G401.6 (cell line): ENCODE data around the gene PTGER2.

Experiments
- FAIRE-seq: peaks from 2 replicates; lab custom pipeline; 2012; peaks lifted over from hg19 to GRCh38; lab: Jason Lieb, UNC

PTGER2 gene, protein sequence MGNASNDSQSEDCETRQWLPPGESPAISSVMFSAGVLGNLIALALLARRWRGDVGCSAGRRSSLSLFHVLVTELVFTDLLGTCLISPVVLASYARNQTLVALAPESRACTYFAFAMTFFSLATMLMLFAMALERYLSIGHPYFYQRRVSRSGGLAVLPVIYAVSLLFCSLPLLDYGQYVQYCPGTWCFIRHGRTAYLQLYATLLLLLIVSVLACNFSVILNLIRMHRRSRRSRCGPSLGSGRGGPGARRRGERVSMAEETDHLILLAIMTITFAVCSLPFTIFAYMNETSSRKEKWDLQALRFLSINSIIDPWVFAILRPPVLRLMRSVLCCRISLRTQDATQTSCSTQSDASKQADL

DNA sequence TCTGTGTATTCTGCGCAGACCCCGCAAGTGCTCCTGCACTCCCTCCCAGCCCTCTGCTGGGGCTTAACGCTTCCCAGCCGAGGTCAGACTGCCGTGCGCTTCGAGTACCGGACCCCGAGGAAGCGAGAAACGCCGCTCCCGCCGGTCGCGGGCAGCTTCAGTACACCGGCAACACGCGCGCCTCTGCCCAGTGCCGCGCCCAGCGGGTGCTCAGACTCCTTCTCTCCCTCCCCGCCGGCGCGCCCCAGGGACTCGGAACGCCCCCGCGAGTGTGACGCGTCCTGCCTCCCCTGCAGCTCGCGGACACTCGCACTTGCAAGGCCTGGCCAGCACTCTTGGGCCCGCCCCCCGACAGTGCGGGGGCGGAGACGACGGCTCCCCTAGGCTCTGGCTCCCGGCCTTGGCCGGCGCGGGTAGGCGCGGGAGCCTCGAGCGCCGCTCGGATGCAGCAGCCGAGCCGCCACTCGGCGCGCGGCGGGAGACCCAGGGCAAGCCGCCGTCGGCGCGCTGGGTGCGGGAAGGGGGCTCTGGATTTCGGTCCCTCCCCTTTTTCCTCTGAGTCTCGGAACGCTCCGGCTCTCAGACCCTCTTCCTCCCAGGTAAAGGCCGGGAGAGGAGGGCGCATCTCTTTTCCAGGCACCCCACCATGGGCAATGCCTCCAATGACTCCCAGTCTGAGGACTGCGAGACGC is at the start of gene PTGER2:
TSS of gene PTGER2 (plus strand) at position 410 of the 692 bp plus-strand sequence. CDS start at position 647, 237 bp downstream.
- FAIRE-seq: no peak

DNA sequence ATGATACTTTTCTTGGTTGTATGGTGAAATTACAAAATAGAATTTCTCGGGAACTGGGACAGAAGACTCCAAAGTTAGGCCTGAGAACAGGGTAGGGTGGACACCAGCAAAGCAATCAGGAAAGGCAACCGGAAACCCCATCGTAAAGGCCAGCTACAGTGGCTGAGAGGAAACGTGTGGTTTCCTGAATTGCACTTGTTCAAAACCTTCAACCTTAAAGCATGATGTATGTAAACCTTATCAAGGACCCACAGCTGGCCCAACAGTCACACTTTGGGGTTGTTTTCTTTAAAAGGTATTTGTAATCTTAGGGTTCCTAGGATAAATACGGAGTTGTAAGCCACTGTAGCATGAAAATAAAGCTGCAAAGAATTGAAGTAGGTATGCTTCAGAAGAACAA is 48.9 kb upstream of the PTGER2 start:
- no peak for FAIRE-seq

DNA sequence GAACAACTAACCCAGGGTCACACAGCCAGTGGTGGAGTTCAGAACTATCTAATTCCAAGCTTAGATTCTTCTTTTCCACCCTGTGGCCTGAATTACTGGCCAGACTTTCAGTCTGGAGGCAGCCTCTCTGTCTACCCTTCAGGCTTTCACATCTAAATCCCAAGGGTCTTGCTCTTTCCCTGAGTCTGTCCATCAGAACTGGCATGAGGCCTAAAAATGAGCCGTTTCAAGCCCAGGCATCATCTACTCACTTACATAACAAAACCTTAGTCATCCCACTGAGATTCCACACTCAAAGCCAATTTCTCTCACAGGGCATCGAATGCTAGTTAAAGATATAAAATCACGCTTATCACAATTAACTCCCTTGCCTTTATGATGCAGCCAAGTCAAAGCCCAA is 47.9 kb upstream of the PTGER2 start:
- no peak for FAIRE-seq

DNA sequence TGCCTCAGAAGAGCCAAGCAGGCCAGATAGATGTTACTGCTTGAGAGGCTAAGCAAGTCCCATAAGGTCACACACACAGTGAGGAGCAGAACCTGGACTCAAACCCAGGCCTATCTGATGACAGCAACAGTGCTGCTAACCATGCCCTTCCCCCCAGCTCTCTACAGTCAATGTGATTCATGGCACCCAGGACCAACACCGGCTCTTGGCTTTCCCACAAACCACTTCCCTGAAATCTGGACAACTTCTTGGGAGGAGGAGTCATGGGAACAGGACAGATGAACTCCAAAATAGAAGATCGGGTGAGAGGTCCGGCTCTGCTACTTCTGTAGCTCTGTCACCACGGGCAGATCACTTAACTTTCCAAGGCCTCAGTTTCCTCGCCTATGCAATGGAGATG is 47.3 kb upstream of the PTGER2 start:
- FAIRE-seq: no peak

DNA sequence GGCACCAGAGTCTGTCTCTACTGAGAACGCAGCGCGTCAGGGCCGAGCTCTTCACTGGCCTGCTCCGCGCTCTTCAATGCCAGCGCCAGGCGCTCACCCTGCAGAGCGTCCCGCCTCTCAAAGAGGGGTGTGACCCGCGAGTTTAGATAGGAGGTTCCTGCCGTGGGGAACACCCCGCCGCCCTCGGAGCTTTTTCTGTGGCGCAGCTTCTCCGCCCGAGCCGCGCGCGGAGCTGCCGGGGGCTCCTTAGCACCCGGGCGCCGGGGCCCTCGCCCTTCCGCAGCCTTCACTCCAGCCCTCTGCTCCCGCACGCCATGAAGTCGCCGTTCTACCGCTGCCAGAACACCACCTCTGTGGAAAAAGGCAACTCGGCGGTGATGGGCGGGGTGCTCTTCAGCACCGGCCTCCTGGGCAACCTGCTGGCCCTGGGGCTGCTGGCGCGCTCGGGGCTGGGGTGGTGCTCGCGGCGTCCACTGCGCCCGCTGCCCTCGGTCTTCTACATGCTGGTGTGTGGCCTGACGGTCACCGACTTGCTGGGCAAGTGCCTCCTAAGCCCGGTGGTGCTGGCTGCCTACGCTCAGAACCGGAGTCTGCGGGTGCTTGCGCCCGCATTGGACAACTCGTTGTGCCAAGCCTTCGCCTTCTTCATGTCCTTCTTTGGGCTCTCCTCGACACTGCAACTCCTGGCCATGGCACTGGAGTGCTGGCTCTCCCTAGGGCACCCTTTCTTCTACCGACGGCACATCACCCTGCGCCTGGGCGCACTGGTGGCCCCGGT is 46.4 kb upstream of the PTGER2 start, which contains the start of gene PTGDR:
TSS of gene PTGDR (plus strand) at position 198 of the 778 bp plus-strand sequence. CDS start at position 315, 117 bp downstream.
- no peak for FAIRE-seq

DNA sequence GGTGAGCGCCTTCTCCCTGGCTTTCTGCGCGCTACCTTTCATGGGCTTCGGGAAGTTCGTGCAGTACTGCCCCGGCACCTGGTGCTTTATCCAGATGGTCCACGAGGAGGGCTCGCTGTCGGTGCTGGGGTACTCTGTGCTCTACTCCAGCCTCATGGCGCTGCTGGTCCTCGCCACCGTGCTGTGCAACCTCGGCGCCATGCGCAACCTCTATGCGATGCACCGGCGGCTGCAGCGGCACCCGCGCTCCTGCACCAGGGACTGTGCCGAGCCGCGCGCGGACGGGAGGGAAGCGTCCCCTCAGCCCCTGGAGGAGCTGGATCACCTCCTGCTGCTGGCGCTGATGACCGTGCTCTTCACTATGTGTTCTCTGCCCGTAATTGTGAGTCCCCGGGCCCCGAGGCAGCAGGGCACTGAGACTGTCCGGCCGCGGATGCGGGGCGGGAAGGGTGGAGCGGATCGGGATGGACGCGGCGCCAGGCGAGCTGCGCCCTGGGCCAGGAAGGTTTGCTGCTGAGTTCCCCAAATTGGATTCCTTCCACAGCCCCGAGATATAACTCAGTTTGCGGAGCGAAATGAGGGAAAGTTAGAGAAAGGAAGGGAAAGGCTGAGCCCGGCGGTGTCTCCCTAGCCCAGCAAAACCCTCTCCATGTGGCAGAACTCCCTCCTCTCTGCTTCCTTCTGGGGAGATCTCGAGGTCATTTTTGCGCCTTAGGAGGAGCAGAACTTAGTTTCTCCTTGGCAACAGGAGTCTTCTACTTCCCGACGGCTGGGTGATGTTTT is 45.6 kb upstream of the PTGER2 start:
- no peak for FAIRE-seq

DNA sequence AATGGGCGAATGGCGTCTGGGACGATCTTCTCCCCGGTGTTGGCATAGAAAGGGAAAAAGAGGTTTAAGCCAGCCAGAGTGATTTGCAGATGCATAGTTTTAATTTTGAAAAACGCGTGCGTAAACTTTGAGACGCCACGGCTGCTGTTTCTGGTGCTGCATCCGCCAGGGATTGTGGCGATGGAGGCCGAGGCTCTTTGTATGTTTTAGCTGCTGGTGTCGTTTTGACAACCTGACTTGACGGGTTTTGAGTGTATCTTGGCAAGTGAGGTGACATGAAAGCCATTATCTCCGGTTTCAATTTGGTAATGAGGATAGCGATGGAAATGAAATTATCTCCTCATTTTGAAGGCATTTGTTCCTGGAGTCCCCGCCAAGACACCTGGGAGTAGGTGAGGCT is 45.0 kb upstream of the PTGER2 start:
- FAIRE-seq: no peak

DNA sequence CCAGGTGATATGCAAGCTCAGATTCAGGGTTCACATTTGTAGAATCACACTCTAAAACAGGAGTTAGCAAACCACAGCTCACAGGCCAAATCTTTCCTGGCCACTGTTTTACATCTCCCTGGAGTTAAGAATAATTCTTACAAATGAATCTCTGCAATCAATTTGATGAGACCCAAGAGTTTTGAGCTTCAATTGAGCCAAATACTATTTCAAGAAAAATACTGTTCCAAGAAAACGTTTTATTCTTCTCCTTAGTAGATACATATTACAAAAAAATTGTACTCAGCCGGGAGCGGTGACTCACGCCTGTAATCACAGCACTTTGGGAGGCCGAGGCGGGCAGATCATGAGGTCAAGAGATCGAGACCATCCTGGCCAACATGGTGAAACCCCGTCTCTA is 44.1 kb upstream of the PTGER2 start:
- FAIRE-seq: no peak

DNA sequence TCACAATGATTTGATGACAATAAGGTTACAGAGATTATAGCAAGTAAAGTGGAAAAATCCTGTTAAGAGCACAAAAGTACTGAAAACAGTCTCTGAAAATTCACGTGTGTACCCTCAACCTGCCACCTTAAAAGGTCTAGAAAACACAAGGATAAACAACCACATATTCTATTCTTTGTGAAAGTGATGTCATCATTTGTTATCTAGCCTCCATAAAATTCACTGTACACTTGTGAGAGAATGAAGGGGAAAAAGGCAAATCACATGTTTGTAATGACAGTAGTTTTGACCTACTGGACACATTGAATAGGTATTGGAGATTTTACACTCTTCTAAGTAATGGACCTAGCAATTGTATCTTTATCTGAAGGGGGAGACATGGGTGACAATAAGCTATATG is 42.6 kb upstream of the PTGER2 start:
- no peak for FAIRE-seq

DNA sequence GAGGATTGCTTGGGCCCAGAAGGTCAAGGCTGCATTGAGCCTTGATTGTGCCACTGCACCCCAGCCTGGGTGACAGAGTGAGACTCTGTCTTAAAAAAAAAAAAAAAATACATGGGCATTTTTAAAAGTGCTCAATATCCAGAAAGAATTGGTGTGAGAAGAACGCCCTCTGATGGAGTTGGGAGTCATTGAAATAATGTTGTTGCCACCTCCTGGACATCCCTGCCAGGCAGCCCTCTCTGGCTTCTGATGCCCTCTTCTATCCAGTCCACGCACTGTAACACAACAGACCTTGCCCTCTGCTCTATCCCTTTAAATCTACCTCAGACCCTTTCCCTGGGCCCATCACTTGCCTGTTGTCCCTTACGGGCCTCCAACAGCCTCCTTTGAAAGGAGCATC is 41.7 kb upstream of the PTGER2 start:
- no peak for FAIRE-seq

DNA sequence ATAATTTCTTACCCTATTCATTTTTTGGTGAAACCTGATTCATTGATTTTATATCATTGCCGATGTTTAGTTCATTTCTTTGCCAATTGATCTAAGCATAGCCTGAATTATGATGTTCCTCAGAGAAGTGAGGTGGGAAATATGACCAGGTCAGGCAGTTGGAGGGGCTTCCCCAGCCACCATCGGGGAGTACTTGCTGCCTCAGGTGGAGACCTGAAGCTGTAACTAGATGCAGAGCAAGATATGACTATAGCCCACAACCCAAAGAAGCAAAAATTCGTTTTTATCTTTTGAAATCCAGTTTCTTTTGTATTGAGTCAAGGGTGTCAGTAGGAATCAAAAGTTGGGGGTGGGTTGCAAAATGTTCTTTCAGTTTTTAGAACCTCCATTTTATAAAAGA is 38.7 kb upstream of the PTGER2 start:
- no peak for FAIRE-seq

DNA sequence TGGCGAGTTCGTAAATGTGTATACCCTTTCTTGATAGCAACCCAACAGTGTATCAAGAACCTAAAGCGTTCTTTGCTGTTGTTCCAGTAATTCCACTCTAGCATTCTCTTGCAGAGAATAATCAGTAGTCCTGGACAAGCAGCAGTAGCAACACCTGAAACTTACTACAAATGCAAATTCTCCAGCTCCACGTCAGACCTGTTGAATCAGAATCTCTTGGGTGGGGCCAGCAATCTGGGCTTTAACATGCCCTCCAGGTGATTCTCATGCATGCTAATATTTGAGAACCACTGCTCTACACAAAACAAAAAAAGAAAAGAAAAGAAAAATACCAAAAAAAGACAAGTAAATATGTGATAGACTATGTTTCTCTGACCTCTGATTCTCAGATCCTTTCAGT is 36.6 kb upstream of the PTGER2 start:
- FAIRE-seq: no peak

DNA sequence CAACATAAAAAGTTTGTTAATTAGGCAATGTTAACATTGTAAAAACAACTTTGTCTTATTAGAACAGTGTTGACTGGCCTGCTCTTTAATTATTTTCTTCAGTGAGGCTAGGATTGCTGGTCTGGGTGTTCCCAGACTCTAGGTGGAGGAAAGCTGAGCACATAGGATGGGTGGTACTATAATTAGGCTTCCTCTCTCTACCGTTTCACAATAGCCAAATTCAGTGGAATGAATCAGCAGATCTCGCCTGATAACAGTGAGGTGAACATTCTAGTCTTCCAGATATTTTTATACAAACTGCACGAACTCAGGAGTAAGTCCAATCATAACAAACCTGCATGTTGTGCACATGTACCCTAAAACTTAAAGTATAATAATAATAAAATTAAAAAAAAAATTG is 34.7 kb upstream of the PTGER2 start:
- no peak for FAIRE-seq

DNA sequence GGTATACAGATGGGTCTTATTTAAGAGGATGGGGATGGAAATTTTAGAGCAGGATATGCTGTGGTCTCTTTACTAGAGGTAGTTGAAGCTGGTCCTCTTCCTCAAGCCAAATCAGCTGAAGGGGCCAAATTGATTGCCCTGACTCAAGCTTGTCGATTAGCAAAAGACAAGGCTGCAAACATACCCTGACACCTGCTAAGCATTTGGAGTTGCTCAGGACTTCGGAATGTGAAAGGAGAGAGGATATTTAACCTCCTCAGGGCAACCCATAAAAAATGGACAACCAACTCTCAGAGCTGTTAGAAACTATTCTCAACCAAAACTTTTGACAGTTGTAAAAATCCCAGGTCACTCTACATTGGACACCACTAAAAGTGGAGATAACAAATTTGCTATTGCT is 31.0 kb upstream of the PTGER2 start:
- no peak for FAIRE-seq

DNA sequence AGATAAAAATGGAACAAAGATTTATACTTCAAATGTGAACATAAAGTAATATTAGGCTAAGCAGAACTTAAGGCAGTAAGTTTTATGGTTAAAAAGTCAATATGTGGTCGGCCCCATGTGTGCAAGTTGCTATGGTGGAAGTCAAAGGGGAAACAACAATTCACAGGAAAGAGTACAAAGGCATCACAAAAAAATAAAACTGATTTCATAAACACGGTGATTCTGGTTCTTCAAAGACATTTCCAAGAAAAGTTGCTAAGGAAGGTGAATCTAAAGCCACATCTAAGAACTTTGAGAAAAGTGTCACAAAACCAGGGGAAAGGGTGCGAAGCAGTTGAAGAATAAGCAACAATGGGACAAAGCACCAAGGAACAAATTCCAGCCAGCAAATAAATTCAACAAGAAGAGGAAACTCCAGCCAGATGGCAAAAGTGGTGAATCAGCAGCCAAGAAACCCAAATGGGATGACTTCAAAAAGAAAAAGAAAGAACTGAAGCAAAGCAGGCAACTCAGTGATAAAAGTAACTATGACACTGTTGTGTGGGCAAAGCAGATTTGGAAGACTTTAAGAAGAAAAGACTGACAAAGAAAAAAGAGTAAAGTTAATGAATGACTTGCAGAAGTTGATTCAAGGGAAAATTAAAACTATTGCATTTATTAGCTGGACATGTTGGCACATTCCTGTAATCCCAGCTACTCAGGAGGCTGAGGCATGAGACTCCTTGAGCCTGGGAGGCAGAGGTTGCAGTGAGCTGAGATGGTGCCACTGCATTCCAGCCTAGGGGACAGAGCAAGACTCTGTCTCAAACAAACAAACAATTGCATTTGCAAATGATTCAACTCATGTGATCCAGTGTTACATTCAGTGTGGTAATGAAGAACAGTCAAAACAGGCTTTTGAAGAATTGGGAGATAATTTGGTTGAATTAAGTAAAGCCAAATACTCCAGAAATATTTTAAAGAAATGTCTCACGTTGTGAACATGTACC is 27.2 kb upstream of the PTGER2 start:
- no peak for FAIRE-seq

DNA sequence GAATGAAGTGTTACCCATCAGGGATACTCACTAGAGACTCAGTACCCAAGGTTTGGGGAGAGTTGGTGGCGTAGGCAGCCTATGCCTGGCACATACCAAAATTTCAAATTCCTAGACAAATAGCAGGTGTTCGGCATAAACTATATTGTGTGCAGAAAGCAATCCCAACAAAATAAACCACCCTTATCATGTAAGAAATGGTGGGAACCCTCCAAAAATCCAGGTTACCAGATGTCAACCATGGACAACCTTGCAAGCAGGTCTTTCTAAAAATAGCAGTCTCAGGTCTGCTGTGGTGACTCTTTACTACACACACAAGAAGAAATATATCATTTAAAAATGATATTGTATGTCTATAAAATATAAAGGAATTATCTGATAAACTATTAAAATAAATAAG is 17.7 kb upstream of the PTGER2 start:
- FAIRE-seq: no peak

DNA sequence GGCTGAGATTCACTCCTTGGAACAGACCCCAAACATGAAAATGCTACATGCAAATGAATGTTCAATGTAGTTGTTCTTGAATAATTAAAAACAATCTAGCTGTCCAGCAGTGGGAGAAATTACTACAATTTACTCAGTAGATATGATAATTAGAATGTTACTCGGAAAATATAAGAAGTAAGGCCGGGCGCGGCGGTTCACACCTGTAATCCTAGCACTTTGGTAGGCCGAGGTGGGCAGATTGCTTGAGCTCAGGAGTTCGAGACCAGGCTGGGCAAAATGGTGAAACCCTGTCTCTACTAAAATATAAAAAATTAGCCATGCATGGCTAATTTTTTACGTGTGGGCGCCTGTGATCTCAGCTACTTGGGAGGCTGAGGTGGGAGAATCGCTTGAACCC is 15.3 kb upstream of the PTGER2 start:
- no peak for FAIRE-seq

DNA sequence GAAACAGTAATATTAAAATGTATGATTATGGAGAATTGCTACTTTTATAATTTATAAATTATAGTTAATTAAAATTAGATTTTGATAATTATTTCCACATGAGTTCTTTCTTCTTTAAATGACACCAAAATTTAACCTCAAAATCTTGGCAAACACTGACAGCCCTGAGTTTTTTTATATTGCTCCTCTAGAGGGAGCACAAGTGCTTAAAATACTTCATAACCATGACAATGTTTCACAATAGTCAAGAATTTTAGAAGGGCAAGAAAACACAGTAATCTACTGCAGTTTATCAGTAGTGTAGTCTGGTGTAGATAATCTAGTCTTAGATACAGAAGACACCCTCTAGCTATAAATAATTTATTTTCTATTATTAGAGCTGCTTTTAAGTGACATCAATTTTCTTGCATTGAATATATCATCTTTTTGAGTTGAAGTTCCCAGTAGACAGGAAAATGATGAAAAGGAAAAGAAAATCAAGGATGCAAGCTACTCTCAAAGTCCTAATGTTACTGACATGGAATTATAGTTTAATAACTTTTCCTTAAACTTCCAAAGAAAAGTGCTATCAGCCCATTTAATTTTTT is 14.3 kb upstream of the PTGER2 start:
- FAIRE-seq: peak; percentile 98

DNA sequence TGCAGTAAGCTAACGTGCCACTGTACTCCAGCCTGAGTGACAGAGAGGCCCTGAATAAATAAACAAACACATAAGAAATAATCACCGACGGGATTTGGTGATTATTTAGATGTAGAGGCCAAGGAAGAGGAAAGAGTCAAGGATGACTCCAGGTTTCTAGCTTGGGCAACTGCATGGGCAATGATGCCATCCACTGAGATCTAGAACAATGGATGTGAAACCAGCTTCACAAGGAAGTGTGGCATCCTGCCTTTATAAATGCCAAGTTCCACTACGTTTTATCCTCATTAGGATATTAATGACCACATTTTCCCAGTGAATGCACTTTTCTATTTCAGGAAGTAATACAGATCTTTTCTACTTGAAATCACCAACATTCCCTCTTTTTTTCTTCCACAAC is 10.9 kb upstream of the PTGER2 start:
- no peak for FAIRE-seq

DNA sequence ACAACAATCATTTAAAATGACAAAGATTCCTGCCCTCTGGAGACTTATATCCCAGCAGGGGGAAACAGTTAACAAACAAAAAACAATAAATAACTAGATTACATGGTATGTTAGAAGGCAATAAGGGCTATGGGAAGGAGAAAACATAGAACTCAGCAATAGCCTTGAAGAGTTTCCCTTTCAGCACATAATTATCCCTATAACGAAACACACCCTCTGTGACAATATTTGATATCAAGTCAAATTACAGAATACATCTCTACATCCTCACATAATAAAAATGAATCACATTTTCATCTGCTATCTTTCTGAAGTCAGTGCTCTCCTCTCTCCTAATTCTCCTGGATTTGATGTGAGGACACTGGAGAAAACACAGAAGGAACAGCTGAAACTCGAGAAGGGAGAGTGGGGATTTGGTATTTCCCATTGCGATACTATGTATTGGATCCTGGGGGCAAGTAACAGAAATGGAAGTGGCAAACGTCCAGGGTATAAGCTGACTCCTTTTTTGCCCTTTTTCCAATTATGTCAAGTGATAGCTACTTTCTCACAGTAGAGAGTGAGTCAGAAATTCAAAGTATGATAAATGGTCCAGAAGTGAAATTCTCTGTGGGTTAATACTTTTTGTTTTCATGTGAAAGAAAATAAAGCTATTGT is 9.7 kb upstream of the PTGER2 start:
- FAIRE-seq: no peak
